Neural cell (in vitro differentiated cells): ENCODE measurements around the gene CYP4F3. TPM values are rescaled to one million over a fixed set of nuclear protein-coding genes. Genes with fewer than 3 reads are reported as not detected.

Experiments
- H2AFZ ChIP-seq: fragments of 200-600, 300-800 bp; sonication (generic), shearing (Covaris generic); 2 replicates; pipeline ENCODE4 v1.6.0; 2014; ENCODE audit warnings: low read depth, mild to moderate bottlenecking, antibody characterized with exemption, low read length, moderate library complexity
- H3F3A ChIP-seq: fragments of 200-600 bp; shearing (Covaris generic); 2 replicates; pipeline ENCODE4 v1.6.1; 2016; ENCODE audit warnings: mild to moderate bottlenecking, moderate library complexity, mixed read lengths, antibody characterized with exemption, low read length; ENCODE audit not compliant: insufficient read depth, poor library complexity, severe bottlenecking
- H3K27ac ChIP-seq: fragments of 200-600, 300-800 bp; sonication (generic), shearing (Covaris generic); 2 replicates; pipeline ENCODE4 v1.5.1; 2014; ENCODE audit warnings: mild to moderate bottlenecking, low read length, moderate library complexity
- H3K27me3 ChIP-seq: fragments of 300-800, 200-600 bp; sonication (generic), shearing (Covaris generic); 2 replicates; pipeline ENCODE4 v1.6.0; 2014; ENCODE audit warnings: mild to moderate bottlenecking, low read depth, low read length, moderate library complexity; ENCODE audit not compliant: insufficient read depth
- H3K36me3 ChIP-seq: fragments of 300-800, 200-600 bp; sonication (generic), shearing (Covaris generic); 2 replicates; pipeline ENCODE4 v1.5.1; 2014; ENCODE audit warnings: mild to moderate bottlenecking, antibody characterized with exemption, low read length, moderate library complexity; ENCODE audit not compliant: insufficient read depth
- H3K4me2 ChIP-seq: fragments of 300-800, 200-600 bp; sonication (generic), shearing (Covaris generic); 2 replicates; pipeline ENCODE4 v1.6.0; 2014; ENCODE audit warnings: mild to moderate bottlenecking, low read length
- H3K4me3 ChIP-seq: fragments of 300-800, 200-600 bp; sonication (generic), shearing (Covaris generic); 2 replicates; pipeline ENCODE4 v1.5.1; 2014; ENCODE audit warnings: mild to moderate bottlenecking, low read length, moderate library complexity
- H3K79me2 ChIP-seq: fragments of 200-600 bp; shearing (Covaris generic); replicated peaks from 2 replicates; pipeline ENCODE4 v1.6.0; 2014; ENCODE audit warnings: mild to moderate bottlenecking, low read length, moderate library complexity; ENCODE audit not compliant: insufficient read depth
- H3K9ac ChIP-seq: fragments of 300-800, 200-600 bp; sonication (generic), shearing (Covaris generic); 2 replicates; pipeline ENCODE4 v1.6.1; 2016; ENCODE audit warnings: mild to moderate bottlenecking, low read length, mixed read lengths
- H3K9me2 ChIP-seq: fragments of 200-600 bp; shearing (Covaris generic); 2 replicates; pipeline ENCODE4 v1.6.1; 2016; ENCODE audit warnings: mild to moderate bottlenecking, low read length, mixed read lengths; ENCODE audit not compliant: insufficient read depth
- H3K9me3 ChIP-seq: fragments of 200-600, 300-800 bp; sonication (generic), shearing (Covaris generic); 2 replicates; pipeline ENCODE4 v1.6.1; 2016; ENCODE audit warnings: mild to moderate bottlenecking, mixed run types, low read length, moderate library complexity, mixed read lengths
- H4K20me1 ChIP-seq: fragments of 200-600 bp; shearing (Covaris generic); 2 replicates; pipeline ENCODE4 v1.6.1; 2016; ENCODE audit warnings: mild to moderate bottlenecking, mixed run types; ENCODE audit not compliant: insufficient read depth
- EP300 ChIP-seq: fragments of 450-650 bp; conservative IDR thresholded peaks from 2 replicates; pipeline ENCODE4 v1.6.1; 2014; ENCODE audit warnings: antibody characterized with exemption, mild to moderate bottlenecking, moderate library complexity; ENCODE audit not compliant: poor library complexity, severe bottlenecking
- EZH2 ChIP-seq: fragments of 200-600, 300-800 bp; shearing (Covaris generic), sonication (generic); IDR thresholded peaks from 2 replicates; pipeline ENCODE4 v1.6.1; 2014; ENCODE audit warnings: antibody characterized with exemption, low read length, borderline replicate concordance, mild to moderate bottlenecking; ENCODE audit not compliant: insufficient read depth, poor library complexity, severe bottlenecking
- MXI1 ChIP-seq: fragments of 450-650 bp; conservative IDR thresholded peaks from 2 replicates; pipeline ENCODE4 v1.6.1; 2014; ENCODE audit warnings: antibody characterized with exemption, mild to moderate bottlenecking; ENCODE audit not compliant: poor library complexity, severe bottlenecking
- POLR2AphosphoS5 ChIP-seq: IDR thresholded peaks from 2 replicates; pipeline ENCODE4 v1.6.1; 2012
- RAD21 ChIP-seq: fragments of 450-650 bp; conservative IDR thresholded peaks from 2 replicates; pipeline ENCODE4 v1.6.1; 2014; ENCODE audit warnings: antibody characterized with exemption, mild to moderate bottlenecking, moderate library complexity
- SMC3 ChIP-seq: fragments of 450-650 bp; conservative IDR thresholded peaks from 2 replicates; pipeline ENCODE4 v1.6.1; 2014; ENCODE audit warnings: antibody characterized with exemption, mild to moderate bottlenecking, moderate library complexity; ENCODE audit not compliant: poor library complexity
- TAF1 ChIP-seq: IDR thresholded peaks from 2 replicates; pipeline ENCODE4 v1.6.1; 2012; ENCODE audit warnings: low read depth
- polyA plus RNA-seq: library from polyadenylated mRNA; depleted of rRNA; stranded (reverse); fragments of >200 nt; gene quantifications from 2 replicates; pipeline ENCODE4 v1.2.3, GENCODE V29; 2014
- TF ChIP-seq, protein P1 (sequence below): IDR thresholded peaks from 2 replicates; pipeline ENCODE4 v1.6.1; 2012; ENCODE audit warnings: borderline replicate concordance
- TF ChIP-seq, protein P2 (sequence below): fragments of 450-650 bp; IDR thresholded peaks from 2 replicates; pipeline ENCODE4 v1.5.1; 2014; ENCODE audit warnings: antibody characterized with exemption, mild to moderate bottlenecking, moderate library complexity; ENCODE audit not compliant: poor library complexity, severe bottlenecking

CYP4F3 gene
- polyA plus RNA-seq, 1 donor from 2014 or later, result not detected

DNA sequence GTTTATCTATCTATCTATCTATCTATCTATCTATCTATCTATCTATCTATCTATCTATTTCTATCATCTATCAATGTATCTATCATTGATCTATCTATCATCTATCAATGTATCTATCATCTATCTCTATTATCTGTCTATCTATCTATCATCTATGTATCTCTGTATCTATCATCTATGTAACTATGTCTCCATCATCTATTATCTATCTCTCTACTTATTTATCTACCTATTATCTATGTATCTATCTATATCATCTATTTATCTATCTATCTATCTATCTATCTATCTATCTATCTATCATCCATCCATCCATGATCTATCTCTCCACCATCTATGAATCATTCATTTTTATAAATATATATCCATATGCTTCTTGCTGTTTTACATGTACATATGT, 15.8 kb downstream of the CYP4F3 start:
- TF ChIP-seq TAF1 (no peak), SMC3 (no peak), RAD21 (no peak), MXI1 (no peak), POLR2AphosphoS5 (no peak), EZH2 (no peak), EP300 (no peak)
- TF ChIP-seq, protein P1, sequence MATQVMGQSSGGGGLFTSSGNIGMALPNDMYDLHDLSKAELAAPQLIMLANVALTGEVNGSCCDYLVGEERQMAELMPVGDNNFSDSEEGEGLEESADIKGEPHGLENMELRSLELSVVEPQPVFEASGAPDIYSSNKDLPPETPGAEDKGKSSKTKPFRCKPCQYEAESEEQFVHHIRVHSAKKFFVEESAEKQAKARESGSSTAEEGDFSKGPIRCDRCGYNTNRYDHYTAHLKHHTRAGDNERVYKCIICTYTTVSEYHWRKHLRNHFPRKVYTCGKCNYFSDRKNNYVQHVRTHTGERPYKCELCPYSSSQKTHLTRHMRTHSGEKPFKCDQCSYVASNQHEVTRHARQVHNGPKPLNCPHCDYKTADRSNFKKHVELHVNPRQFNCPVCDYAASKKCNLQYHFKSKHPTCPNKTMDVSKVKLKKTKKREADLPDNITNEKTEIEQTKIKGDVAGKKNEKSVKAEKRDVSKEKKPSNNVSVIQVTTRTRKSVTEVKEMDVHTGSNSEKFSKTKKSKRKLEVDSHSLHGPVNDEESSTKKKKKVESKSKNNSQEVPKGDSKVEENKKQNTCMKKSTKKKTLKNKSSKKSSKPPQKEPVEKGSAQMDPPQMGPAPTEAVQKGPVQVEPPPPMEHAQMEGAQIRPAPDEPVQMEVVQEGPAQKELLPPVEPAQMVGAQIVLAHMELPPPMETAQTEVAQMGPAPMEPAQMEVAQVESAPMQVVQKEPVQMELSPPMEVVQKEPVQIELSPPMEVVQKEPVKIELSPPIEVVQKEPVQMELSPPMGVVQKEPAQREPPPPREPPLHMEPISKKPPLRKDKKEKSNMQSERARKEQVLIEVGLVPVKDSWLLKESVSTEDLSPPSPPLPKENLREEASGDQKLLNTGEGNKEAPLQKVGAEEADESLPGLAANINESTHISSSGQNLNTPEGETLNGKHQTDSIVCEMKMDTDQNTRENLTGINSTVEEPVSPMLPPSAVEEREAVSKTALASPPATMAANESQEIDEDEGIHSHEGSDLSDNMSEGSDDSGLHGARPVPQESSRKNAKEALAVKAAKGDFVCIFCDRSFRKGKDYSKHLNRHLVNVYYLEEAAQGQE, result no peak
- TF ChIP-seq, protein P2, sequence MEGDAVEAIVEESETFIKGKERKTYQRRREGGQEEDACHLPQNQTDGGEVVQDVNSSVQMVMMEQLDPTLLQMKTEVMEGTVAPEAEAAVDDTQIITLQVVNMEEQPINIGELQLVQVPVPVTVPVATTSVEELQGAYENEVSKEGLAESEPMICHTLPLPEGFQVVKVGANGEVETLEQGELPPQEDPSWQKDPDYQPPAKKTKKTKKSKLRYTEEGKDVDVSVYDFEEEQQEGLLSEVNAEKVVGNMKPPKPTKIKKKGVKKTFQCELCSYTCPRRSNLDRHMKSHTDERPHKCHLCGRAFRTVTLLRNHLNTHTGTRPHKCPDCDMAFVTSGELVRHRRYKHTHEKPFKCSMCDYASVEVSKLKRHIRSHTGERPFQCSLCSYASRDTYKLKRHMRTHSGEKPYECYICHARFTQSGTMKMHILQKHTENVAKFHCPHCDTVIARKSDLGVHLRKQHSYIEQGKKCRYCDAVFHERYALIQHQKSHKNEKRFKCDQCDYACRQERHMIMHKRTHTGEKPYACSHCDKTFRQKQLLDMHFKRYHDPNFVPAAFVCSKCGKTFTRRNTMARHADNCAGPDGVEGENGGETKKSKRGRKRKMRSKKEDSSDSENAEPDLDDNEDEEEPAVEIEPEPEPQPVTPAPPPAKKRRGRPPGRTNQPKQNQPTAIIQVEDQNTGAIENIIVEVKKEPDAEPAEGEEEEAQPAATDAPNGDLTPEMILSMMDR, result no peak
- no peaks in the 10 kb centered on the region for H3F3A ChIP-seq
- no peaks in the 10 kb centered on the region for H3K79me2 ChIP-seq
- no peaks in the 10 kb centered on the region for H3K27me3 ChIP-seq
- no peaks in the 10 kb centered on the region for H3K36me3 ChIP-seq
- H3K9ac ChIP-seq, result no peak overlapping the region
- no peak overlapping the region for H3K4me3 ChIP-seq
- H3K4me2 ChIP-seq, result no peak overlapping the region
- H3K9me2 ChIP-seq, result no peaks in the 10 kb centered on the region
- no peaks in the 10 kb centered on the region for H4K20me1 ChIP-seq
- peaks cover 7% of the 10 kb centered on the region for H3K9me3 ChIP-seq
- no peak overlapping the region for H3K27ac ChIP-seq
- H2AFZ ChIP-seq, result no peak overlapping the region

DNA sequence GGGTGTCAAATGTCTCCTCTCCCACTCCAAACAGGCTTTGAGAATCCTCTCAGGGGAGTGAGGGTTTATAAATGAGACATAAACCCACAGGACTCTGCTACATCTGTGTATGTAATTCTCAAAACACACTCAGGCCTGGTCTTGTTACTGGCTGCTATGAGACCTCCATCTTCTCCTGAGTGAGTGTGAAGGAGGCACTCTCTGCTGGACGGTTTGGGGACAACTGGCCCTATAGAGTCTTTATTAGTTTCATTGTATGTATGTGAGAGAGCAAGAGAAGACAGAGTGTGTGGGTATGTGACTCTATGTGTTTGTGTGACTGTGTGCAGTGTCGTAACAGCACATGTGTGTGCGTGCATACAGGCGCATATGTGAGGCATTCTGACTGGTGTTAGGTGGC, 22.6 kb downstream of the CYP4F3 start:
- no peaks in the 10 kb centered on the region for H3K36me3 ChIP-seq
- H3K27ac ChIP-seq, result no peak overlapping the region
- H3K27me3 ChIP-seq, result no peaks in the 10 kb centered on the region
- H3K4me3 ChIP-seq, result no peak overlapping the region
- H3F3A ChIP-seq, result no peaks in the 10 kb centered on the region
- H3K4me2 ChIP-seq, result no peak overlapping the region
- TF ChIP-seq, protein P2, result no peak
- no peak for TF ChIP-seq RAD21
- TF ChIP-seq SMC3, result no peak
- no peak for TF ChIP-seq MXI1
- no peak for TF ChIP-seq POLR2AphosphoS5
- no peak for TF ChIP-seq EP300
- TF ChIP-seq, protein P1, result no peak
- no peak for TF ChIP-seq EZH2
- TF ChIP-seq TAF1, result no peak
- peaks cover 14% of the 10 kb centered on the region for H3K9me3 ChIP-seq
- H3K9ac ChIP-seq, result no peak overlapping the region
- H2AFZ ChIP-seq, result no peak overlapping the region
- H4K20me1 ChIP-seq, result no peaks in the 10 kb centered on the region
- no peaks in the 10 kb centered on the region for H3K9me2 ChIP-seq
- no peaks in the 10 kb centered on the region for H3K79me2 ChIP-seq
